Fibroblast of upper back skin (primary cell): ENCODE results near the gene ANKRD63.

Source experiments
- DNase-seq: peaks from one replicate; pipeline ENCODE4 v3.0.0-alpha.2; 2013

ANKRD63 gene

DNA sequence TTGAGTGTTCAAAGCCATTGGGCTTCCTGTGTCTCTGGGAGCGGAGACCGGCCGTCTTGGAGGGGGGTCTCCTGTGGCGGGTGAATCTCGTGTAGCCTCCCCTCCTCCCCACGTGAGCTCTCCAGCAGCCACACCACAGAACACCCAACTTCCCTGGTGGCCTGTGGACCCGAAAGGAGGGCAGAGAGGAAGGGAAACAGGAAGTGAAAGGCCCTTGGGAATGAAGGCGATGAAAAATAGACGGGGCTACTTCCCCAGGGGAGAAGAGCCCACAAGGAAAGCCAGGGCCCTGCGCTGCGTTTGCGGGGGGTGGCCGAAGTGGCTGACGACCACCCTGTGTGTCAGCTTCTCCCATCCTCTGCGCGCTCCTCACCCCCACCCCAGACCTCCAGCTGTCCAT, 5.4 kb downstream of the ANKRD63 start:
- no peak for DNase-seq

DNA sequence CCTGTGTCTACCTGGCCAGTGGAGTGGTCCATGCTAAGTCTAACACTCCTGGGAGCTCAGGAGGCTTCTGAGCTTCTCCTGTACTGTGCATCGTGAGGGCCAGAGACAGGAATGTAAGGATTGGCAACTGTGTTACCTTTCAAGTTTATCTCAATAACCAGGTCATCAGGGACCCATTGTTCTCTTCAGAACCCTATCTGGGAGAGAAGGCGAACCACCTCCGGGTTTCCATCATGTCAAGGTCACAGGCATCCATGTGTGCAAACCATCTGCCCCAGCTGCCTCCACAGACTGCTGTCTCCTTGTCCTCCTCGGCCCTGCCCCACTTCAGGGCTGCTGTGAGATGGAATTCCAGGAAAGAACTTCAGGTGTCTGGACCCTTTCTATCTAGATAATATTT, 5.9 kb downstream of the ANKRD63 start:
- no peak for DNase-seq

DNA sequence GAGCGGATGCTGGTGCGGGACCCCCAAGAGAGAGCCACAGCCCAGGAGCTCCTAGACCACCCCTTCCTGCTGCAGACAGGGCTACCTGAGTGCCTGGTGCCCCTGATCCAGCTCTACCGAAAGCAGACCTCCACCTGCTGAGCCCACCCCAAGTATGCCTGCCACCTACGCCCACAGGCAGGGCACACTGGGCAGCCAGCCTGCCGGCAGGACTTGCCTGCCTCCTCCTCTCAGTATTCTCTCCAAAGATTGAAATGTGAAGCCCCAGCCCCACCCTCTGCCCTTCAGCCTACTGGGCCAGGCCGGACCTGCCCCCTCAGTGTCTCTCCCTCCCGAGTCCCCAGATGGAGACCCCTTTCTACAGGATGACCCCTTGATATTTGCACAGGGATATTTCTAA, 6.9 kb downstream of the ANKRD63 start:
- DNase-seq = no peak

DNA sequence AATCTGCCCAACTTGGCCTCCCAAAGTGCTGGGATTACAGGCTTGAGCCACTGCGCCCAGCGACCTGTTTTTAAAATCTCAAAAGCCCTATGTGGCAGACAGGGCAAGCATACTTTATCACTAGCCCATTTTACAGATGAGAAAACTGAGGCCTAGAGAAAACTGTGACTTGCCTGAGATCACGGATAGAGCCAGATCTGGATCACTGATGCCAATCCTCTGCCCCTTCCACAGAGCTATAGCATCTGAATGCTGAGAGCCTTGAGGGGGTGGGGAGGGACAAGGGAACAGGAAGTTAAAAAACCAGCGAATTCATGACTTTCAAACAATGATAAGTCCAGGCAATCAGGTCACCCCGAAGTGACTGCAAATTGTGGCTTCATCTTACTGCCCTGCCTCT, 7.3 kb downstream of the ANKRD63 start:
- no peak for DNase-seq

DNA sequence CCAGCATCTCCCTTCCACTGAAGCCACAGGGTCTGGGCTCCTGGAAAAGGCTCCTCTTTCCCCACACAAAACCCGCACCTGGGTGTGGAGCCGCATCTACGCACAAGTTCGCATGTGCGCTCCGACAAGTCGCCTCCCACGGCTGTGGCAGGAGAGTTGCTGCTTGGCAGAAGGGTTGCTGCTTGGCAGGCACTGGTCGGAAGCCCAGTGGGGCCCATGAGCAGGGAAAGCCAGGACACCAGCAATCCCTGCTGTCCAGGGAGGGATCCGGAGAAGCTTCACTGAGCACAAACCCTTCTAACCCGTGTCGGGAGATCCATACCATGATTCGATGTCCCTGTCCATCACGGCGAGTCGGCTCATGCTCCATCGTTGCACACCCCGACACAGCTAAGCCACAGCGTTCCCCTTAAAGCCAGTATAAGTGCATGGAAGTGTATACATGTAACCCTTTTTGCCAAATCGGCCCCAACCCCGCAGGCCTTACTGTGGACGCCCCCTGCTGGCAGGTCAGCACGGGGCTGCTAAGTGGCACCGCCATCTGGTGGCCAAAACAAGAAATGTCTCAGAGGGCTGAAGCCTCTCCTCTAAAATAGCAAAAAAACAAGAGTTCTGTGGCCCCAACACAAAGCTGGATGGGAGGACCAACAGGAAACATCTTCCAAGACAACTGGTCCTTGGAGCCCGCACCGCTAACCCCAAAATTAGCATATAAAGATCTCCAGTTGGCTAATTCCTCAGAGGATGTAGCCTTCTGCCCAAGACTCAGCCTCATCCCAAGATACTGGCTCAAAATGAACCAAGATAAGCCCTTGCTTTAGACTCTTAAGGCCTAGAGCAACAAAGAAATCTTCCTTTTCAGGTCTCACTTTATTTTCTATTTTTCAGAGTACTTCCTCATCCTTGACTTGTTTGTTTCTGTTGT, 8.3 kb downstream of the ANKRD63 start:
- peak; percentile 73 for DNase-seq

DNA sequence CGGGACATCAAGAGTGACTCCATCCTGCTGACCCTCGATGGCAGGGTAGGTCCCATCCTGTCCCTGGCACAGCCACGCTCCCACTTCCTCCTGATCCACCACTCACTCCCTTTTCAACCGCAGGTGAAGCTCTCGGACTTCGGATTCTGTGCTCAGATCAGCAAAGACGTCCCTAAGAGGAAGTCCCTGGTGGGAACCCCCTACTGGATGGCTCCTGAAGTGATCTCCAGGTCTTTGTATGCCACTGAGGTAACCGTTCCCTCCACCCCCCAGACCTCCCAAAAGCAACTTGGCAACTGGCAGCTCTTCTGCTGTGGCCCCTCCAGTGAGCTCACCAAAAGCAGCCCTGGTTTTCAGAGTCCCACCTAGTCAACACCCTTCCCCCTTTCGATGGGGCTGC, 9.4 kb downstream of the ANKRD63 start:
- no peak for DNase-seq

DNA sequence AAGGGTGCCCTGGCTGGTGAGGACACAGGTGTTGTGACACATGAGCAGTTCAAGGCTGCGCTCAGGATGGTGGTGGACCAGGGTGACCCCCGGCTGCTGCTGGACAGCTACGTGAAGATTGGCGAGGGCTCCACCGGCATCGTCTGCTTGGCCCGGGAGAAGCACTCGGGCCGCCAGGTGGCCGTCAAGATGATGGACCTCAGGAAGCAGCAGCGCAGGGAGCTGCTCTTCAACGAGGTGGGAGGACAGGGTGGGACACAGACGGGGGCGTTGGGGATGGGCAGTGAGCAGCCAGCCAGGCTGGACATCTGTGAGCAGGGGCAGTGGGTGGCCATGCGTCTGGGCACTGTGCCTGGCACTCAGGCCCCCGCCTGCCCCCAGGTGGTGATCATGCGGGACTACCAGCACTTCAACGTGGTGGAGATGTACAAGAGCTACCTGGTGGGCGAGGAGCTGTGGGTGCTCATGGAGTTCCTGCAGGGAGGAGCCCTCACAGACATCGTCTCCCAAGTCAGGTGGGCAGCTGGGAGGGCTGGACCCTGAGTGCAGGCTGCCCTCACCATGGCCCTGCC, 10.3 kb downstream of the ANKRD63 start:
- no peak for DNase-seq

DNA sequence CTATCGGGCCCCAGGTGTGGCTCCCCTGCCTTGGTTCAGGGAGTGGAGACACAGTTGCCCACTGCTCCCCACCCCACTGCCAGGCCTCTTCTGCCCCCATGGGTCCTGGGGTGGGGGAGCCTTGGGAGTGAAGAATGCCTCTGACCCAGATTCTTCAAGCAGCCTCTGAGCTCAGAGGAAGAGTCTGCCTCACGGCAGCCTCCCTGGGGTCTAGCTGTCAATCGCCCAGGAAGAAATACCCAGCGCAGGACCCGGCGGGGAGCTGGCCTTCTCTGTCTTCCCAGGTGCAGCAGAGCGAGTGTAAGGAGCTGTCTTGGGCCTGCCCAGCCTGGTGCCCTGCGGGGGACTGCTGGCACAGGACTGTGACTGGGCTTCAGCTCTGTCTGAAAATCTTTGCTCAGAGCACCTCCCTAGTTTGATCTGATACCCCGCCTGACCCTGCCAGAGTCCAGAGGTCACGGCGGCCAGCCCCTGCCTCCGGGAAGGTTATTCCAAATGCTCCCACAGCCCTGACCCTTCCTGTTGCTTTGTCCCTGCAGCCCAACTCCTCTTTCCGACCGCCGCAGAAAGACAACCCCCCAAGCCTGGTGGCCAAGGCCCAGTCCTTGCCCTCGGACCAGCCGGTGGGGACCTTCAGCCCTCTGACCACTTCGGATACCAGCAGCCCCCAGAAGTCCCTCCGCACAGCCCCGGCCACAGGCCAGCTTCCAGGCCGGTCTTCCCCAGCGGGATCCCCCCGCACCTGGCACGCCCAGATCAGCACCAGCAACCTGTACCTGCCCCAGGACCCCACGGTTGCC, 11.0 kb downstream of the ANKRD63 start:
- DNase-seq = no peak

DNA sequence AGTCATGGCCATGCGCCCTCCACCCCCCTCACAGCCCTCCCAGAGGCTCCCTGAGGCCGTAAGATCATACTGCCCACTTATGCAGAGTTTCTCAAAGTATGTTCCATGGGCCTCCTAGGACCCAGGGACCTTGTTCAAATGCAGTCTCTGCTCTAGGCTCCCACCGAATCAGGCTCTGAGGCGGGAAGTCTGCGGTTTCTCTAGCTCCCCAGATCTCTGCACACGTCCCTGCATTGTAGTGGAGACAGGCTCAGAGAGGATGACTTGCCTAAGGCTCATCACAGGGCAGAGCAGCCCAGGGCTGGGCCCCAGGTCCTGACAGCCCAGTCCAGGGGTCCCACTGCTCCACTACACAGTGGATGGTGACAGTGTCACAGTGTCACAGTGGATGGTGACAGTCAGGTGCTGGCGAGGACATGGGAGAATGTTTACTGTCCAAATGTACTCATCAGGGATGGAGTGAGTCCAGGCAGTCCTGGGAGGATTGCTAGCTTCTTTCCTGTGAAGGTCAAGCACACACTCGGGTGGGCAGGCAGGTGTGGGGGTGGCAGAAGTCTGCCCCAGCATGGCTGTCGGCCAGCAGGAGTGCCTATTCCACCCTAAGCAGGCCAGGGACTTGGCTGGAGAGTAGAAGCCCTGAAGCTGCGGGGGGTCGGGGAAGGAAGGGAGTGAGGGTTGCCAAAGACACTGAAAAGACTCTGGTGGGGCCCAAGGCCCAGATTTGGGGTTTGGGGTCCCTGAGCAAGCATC, 12.4 kb downstream of the ANKRD63 start:
- DNase-seq = no peak

DNA sequence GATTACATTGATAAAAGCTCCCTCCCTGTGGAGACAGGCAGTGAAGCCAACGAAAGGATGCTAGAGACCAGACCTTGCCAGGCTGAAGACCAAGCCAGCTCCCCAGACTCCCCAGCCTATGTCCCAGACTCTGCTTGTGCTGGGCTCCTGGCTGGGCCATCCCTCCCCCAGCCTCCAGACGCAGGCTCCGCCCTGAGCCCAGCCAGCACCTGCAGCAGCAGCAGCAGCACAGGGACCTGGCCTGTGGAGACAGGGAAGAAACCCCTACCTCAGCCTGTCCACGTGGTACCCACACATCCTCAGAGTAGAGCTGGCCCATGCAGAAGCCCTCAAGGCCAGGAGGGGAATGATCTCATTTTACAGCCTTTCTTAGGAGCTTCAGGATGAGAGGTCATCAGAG, 13.3 kb downstream of the ANKRD63 start:
- DNase-seq = no peak

DNA sequence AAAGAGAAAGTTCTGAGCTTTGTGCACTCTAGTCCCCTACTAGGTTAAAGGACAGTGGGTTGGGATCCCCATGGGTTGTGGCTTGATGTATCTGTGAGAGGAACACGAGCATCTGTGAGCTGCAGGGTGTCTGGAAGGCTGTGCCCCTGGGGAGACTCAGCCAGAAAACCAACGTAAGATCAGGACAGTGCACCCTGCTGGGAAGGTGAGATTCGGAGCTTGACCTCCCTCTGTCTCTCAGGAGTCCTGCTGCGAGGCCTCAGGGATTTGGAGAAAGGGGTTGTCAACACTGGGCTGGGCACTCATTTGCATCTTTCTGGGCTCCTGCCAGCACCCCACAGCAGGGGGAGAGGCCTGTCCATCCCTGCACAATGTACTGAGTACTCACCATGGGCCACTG, 15.2 kb downstream of the ANKRD63 start:
- DNase-seq = no peak

DNA sequence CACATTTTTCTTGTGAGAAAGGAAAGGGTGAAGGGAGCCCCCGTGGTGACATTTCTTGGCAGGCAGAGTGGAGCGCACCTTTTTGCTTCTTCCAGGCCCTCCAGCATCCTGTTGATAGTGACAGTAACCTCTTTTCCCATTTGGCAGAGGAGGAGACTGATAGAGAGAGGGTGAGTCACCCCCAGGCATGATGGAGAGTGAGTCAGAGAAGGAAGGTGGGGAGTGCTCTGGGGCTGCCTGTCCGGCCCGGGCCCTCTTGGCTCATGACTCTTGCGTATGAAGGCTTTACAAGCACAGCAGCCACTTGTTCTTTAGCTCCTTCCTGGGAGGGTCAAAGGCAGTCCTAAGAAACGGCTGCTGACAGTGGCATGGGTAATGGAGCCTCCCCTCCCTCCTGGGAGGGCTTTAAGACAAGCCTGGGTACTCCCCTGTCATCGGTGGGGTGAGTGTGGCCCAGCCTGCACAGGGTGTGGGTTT, 16.0 kb downstream of the ANKRD63 start:
- DNase-seq = peak; percentile 93

DNA sequence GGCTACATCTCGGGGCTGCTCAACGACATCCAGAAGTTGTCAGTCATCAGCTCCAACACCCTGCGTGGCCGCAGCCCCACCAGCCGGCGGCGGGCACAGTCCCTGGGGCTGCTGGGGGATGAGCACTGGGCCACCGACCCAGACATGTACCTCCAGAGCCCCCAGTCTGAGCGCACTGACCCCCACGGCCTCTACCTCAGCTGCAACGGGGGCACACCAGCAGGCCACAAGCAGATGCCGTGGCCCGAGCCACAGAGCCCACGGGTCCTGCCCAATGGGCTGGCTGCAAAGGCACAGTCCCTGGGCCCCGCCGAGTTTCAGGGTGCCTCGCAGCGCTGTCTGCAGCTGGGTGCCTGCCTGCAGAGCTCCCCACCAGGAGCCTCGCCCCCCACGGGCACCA, 17.0 kb downstream of the ANKRD63 start:
- no peak for DNase-seq

DNA sequence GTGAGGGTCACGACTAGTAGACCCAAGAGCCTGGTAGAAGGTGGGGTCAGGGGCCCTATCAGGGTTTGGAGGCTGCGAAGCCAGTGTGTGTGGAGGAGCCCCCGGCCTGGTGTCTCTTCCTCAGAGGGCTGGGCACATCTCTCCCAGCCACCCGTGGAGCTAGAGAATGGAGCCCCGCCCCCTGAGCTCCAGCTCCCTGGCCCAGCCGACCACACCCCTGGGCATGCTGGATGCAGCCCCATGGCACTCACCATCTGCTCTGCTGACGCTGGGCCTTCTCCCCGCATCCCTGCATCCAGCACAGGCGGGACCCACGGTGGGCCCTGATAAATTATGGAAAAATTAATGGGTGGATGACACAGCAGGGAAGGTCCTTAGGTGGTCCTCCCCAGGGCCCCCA, 17.5 kb downstream of the ANKRD63 start:
- DNase-seq = no peak

DNA sequence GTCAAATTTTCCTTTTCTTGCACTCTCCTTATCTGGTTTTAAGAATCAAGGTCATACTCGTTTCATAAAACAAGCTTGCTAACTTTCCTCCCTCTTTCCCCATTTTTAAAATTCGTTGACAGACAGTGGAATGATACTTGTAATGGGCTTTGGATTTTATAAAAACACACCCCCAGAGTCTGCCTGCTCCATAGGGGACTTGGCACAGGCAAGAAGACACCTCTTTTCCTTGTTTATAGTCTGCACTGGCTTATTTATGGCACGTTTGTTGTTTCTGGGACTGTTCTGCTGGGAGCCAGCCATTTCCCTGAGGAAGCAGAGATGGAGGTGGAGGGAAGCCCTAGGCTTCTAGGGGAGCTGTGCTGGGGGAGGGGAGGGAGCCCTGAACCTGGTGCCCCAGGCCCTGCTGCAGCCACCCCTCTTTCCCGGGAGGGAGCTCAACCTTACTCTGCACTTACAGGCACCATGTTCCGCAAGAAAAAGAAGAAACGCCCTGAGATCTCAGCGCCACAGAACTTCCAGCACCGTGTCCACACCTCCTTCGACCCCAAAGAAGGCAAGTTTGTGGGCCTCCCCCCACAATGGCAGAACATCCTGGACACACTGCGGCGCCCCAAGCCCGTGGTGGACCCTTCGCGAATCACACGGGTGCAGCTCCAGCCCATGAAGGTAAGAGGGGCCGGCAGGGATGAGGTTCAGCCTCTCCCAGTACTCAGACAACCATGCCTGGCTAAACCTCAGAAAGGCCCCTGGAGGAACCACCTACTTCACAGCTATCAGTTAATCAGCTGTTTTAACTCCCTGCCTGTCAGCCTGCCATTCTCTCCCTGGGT, 18.3 kb downstream of the ANKRD63 start:
- DNase-seq = no peak

DNA sequence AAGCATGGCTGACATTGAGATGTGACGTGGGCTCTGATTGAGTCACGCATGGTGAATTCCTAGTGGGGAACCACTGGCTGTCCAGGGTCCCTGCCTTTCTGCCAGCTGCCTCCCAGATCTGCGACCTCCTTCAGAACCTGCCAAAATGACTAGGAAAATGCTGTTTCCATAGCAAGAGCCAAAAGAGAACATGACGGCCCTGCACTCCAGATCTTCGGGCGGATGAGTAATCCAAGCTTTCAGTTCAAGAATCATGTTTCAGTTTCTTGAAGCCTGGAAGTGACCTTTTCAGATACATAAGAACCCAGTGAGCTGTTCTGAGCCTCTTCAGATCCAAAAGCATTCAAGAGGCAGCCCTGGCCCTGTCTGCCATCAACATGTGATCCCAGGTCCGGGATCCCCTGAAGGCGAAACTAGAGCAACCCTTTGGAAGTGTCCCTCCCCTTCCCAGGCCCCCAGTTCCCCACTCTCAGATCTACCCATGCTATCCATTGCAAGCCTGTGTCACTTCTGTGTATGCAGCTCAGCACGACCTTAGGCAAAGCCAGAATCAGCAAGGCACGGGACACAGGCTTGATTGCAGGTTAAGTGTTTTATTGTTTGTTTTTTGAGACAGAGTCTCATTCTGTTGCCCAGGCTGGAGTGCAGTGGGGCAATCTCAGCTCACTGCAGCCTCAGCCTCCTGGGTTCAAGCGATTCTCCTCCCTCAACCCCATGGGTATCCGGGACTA, 19.7 kb downstream of the ANKRD63 start:
- DNase-seq = peak; percentile 40

DNA sequence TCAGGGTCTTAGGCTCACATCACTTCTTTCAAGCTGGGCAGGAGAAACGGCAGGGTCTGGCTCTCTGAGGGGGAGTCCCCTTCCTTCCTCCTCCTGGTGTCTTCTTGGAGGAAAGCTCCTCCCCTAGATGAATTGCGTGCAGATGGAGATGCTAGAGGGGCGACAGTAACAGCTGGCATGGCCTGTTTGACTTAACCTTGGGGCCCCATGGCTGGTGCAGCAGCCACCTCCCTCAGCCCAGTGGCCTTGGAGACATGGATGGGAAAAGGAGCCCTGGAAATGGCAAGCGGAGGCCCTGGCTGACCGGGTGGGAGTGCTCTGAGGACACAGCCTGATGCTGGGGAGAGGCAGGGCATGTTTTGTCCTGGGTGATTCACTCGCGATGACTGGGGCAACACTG, 23.8 kb downstream of the ANKRD63 start:
- DNase-seq = no peak

DNA sequence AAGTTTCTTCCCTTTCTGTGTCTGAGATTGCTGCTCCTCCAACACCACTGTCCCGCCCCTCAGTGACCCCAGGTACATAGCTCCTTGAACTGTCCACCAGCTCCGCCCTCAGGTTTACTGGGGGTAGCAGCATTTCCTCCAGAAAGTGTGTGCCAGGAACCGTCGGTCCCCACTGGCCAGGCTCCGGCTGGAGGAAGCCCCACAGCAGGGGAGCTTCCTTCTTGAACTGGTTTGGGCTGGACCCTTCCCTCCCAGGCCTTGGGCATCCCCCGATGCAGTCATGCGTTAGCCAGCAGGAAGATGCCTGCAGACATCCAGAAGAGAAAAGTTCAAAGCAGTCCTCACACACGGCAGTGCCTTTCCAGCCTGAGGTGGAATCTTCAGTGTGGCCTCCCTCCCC, 24.3 kb downstream of the ANKRD63 start:
- DNase-seq = no peak

DNA sequence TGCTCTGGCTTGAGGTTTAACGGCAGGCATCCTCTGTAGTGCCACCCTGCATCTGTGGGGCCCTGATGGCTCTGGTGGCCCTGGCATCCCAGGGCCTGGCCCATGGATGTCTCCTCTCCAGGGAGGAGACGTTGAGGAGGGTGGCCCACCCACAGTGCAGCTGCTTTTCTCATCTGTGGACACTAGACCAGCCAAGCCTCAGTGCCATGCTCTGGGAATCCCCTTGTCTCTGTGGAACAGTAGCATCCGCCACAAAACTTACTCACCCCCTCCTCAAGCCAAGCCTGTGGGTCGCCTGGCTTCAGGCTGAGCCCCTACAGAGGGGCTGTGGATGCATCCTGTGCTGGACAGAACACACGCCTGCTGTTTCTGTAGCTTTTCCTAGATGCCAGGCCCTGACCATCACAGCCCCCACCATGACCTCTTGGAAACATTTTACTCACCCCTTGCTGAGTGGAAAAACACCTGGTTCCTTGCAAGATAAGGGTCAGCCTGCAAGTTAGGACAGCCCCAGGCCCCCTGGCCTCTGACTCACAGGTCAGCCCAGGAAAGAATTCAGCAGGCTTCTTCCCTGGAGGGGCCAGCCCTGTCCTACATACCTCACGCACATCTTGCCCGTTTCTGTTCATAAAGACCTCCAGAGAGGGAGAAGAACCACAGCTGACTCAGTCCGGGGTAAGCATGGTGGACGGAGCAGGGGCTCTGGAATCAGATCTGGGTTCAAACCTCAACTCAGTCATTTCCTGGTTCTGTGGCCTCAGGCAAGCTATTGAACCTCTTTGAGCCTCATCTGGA, 25.0 kb downstream of the ANKRD63 start:
- DNase-seq = no peak

DNA sequence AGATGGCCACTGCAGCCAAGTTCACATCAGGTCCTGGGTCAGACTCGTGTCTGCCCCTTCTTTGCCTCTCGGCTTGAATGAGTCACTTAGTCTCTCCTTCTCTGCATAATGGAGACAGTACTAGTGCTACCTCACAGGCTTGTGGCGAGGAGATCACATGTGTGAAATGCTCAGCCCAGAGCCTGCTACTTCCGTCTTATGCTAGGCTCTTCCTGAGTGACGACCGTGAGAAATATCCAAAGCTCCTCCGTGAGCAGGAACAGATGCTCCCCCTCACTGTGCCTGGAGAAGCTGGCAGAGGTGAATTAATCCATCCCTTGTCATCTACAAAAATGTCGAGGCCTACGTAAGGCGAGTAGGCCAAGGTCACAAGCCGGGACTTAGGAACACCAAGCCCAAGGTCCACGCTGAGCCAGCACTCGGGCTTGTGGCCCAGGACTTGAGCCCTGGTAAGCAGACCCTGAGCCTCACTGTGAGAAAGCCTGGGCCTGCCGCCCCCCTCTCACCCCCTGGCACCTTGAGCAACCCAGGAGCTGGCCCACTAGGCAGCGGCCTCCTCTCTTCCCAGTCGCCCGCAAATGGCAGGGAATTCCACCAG, 26.1 kb downstream of the ANKRD63 start:
- DNase-seq = peak; percentile 65
